ENCODE measurements around the gene AHRR.

The AHRR gene

GRCh38 chr5:463301-463700 lies 141.8 kb downstream of the AHRR start:
- Histone ChIP-seq H3K79me2 (ENCODE audit: control insufficient read depth, insufficient read depth, low read length, poor library complexity) (no peaks in the 10 kb centered on the region), H3K9me3 (ENCODE audit: insufficient read depth, low read depth, low read length) (no peaks in the 10 kb centered on the region), H2BK12ac (ENCODE audit: low read length) (no peak overlapping the region), H4K12ac (ENCODE audit: low read depth, low read length) (no peak overlapping the region), H2BK120ac (ENCODE audit: insufficient read depth, low read length, poor library complexity) (no peak overlapping the region), H3K27ac (ENCODE audit: low read depth, low read length) (no peak overlapping the region), H3K27me3 (ENCODE audit: insufficient read depth, low read length) (no peaks in the 10 kb centered on the region), H3K4ac (ENCODE audit: low read depth, low read length) (no peak overlapping the region), H3K9ac (ENCODE audit: low read length) (no peak overlapping the region), H3K18ac (ENCODE audit: low read length) (no peak overlapping the region), H2BK5ac (ENCODE audit: low read depth, low read length, poor library complexity) (no peak overlapping the region), H2AK5ac (ENCODE audit: low read length) (no peak overlapping the region), H3K4me3 (ENCODE audit: low read depth, low read length) (no peak overlapping the region), H4K8ac (ENCODE audit: low read depth, low read length) (no peak overlapping the region), H3K4me2 (ENCODE audit: low read length) (no peak overlapping the region), H3K36me3 (ENCODE audit: control insufficient read depth in 1 of 2, insufficient read depth in 2 of 2, low read length in 2 of 2) (peaks cover 51 to 62% of the 10 kb centered on the region in 2 experiments), H3K79me1 (ENCODE audit: low read length) (no peaks in the 10 kb centered on the region), H3K14ac (ENCODE audit: low read length) (no peak overlapping the region), H2AFZ (ENCODE audit: insufficient read depth, low read length, poor library complexity) (no peak overlapping the region), H3K4me1 (ENCODE audit: control insufficient read depth in 1 of 2, insufficient read depth in 2 of 2, low read length in 2 of 2) (peaks cover 2 to 6% of the 10 kb centered on the region in 2 experiments), H3K23ac (ENCODE audit: low read length) (no peak overlapping the region), H4K91ac (ENCODE audit: low read depth, low read length) (no peak overlapping the region)
- DNase-seq, result no peak
- no CpG with 5 or more reads among the region's 7 CpGs for WGBS (ENCODE audit: extremely low coverage, insufficient coverage, insufficient read length)

DNA sequence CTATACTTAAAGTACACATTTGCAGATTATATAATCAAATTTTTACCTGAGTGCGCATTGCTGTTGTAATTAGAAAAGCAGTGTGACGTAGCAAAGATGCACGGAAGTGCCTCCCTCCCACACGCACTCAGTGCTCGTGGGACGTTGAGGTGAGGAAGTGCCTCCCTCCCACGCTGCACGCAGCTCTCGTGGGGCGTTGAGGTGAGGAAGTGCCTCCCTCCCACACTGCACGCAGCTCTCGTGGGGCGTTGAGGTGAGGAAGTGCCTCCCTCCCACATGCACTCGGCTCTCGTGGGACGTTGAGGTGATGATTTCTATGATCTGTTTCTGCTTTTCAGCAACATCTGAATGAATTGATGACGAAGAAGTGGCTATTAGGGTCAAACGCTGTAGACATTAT lies 142.4 kb downstream of the AHRR start:
- Histone ChIP-seq H3K79me1 (ENCODE audit: low read length) (no peaks in the 10 kb centered on the region), H3K27ac (ENCODE audit: low read depth, low read length) (no peak overlapping the region), H3K4me1 (ENCODE audit: control insufficient read depth in 1 of 2, insufficient read depth in 2 of 2, low read length in 2 of 2) (no peaks in the 10 kb centered on the region), H3K36me3 (ENCODE audit: control insufficient read depth in 1 of 2, insufficient read depth in 2 of 2, low read length in 2 of 2) (peaks cover 48 to 56% of the 10 kb centered on the region in 2 experiments), H2AK5ac (ENCODE audit: low read length) (no peak overlapping the region), H3K9me3 (ENCODE audit: insufficient read depth, low read depth, low read length) (no peaks in the 10 kb centered on the region), H2BK120ac (ENCODE audit: insufficient read depth, low read length, poor library complexity) (no peak overlapping the region), H3K14ac (ENCODE audit: low read length) (no peak overlapping the region), H2AFZ (ENCODE audit: insufficient read depth, low read length, poor library complexity) (no peak overlapping the region), H3K4me3 (ENCODE audit: low read depth, low read length) (no peak overlapping the region), H4K8ac (ENCODE audit: low read depth, low read length) (no peak overlapping the region), H4K12ac (ENCODE audit: low read depth, low read length) (no peak overlapping the region), H3K4ac (ENCODE audit: low read depth, low read length) (no peak overlapping the region), H3K18ac (ENCODE audit: low read length) (no peak overlapping the region), H4K91ac (ENCODE audit: low read depth, low read length) (no peak overlapping the region), H2BK5ac (ENCODE audit: low read depth, low read length, poor library complexity) (no peak overlapping the region), H3K4me2 (ENCODE audit: low read length) (no peak overlapping the region), H3K23ac (ENCODE audit: low read length) (no peak overlapping the region), H3K79me2 (ENCODE audit: control insufficient read depth, insufficient read depth, low read length, poor library complexity) (no peaks in the 10 kb centered on the region), H3K27me3 (ENCODE audit: insufficient read depth, low read length) (no peaks in the 10 kb centered on the region), H2BK12ac (ENCODE audit: low read length) (no peak overlapping the region), H3K9ac (ENCODE audit: low read length) (no peak overlapping the region)
- no CpG with 5 or more reads among the region's 18 CpGs for WGBS (ENCODE audit: extremely low coverage, insufficient coverage, insufficient read length)
- no peak for DNase-seq

GRCh38 chr5:464446-464842 lies 142.9 kb downstream of the AHRR start:
- no peak overlapping the region for H2AFZ ChIP-seq (ENCODE audit: insufficient read depth, low read length, poor library complexity)
- WGBS (ENCODE audit: extremely low coverage, insufficient coverage, insufficient read length), result no CpG with 5 or more reads among the region's 19 CpGs

DNA sequence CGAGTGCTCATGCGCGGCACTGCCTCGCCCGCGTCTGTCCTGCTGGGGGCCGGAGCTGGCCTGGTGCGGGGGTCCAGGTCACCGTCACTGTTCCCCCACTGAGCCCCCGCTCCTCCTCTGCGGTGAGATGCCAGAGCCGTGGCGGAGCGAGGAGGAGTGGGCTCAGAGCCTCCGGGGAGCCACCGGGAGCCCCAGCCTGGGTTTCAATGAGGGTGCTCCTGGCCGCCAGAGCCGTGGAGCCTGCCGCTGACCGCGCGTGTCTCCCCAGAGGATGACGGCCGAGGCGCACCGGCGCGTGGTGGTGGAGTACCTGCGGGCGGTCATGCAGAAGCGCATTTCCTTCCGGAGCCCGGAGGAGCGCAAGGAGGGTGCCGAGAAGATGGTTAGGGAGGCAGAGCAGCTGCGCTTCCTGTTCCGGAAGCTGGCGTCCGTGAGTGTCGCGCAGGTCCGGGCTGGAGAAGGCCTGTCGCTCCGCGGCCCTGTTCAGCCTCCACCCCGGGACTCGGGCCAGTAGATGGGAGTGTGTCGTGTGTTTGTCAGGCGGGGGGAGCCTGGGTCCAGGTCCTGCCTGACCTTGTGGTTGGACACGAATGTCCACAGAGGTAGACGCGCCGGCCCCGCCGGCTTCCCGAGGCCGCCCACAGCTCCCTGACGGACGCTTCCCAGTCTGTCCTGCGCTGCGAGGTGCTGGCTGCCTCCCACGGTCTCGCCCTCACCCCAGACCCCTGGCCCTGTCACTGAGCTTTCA lies 143.5 kb downstream of the AHRR start:
- H2BK12ac ChIP-seq (ENCODE audit: low read length), result no peak overlapping the region
- H3K27ac ChIP-seq (ENCODE audit: low read depth, low read length), result no peak overlapping the region
- H3K9ac ChIP-seq (ENCODE audit: low read length), result no peak overlapping the region
- H3K14ac ChIP-seq (ENCODE audit: low read length), result no peak overlapping the region
- H4K91ac ChIP-seq (ENCODE audit: low read depth, low read length), result no peak overlapping the region
- no peak overlapping the region for H2AFZ ChIP-seq (ENCODE audit: insufficient read depth, low read length, poor library complexity)
- DNase-seq, result no peak
- no CpG with 5 or more reads among the region's 63 CpGs for WGBS (ENCODE audit: extremely low coverage, insufficient coverage, insufficient read length)
- H2BK5ac ChIP-seq (ENCODE audit: low read depth, low read length, poor library complexity), result no peak overlapping the region
- no peaks in the 10 kb centered on the region for H3K4me1 ChIP-seq (ENCODE audit: control insufficient read depth in 1 of 2, insufficient read depth in 2 of 2, low read length in 2 of 2)
- H3K18ac ChIP-seq (ENCODE audit: low read length), result no peak overlapping the region
- no peak overlapping the region for H2BK120ac ChIP-seq (ENCODE audit: insufficient read depth, low read length, poor library complexity)
- no peaks in the 10 kb centered on the region for H3K27me3 ChIP-seq (ENCODE audit: insufficient read depth, low read length)
- H3K4ac ChIP-seq (ENCODE audit: low read depth, low read length), result no peak overlapping the region
- no peak overlapping the region for H4K8ac ChIP-seq (ENCODE audit: low read depth, low read length)
- H3K23ac ChIP-seq (ENCODE audit: low read length), result no peak overlapping the region
- H2AK5ac ChIP-seq (ENCODE audit: low read length), result no peak overlapping the region
- H4K12ac ChIP-seq (ENCODE audit: low read depth, low read length), result no peak overlapping the region
- no peaks in the 10 kb centered on the region for H3K9me3 ChIP-seq (ENCODE audit: insufficient read depth, low read depth, low read length)
- no peak overlapping the region for H3K4me3 ChIP-seq (ENCODE audit: low read depth, low read length)
- no peak overlapping the region for H3K4me2 ChIP-seq (ENCODE audit: low read length)
- H3K79me2 ChIP-seq (ENCODE audit: control insufficient read depth, insufficient read depth, low read length, poor library complexity), result no peaks in the 10 kb centered on the region
- H3K79me1 ChIP-seq (ENCODE audit: low read length), result no peaks in the 10 kb centered on the region
- peaks cover 41 to 51% of the 10 kb centered on the region in 2 experiments for H3K36me3 ChIP-seq (ENCODE audit: control insufficient read depth in 1 of 2, insufficient read depth in 2 of 2, low read length in 2 of 2)

More at GRCh38 chr5:464446-464842, 142.9 kb downstream of the AHRR start:
- no peak overlapping the region for H3K4me2 ChIP-seq (ENCODE audit: low read length)
- H3K9me3 ChIP-seq (ENCODE audit: insufficient read depth, low read depth, low read length), result no peaks in the 10 kb centered on the region
- no peak overlapping the region for H4K12ac ChIP-seq (ENCODE audit: low read depth, low read length)
- H3K36me3 ChIP-seq (ENCODE audit: control insufficient read depth in 1 of 2, insufficient read depth in 2 of 2, low read length in 2 of 2), result peaks cover 47 to 55% of the 10 kb centered on the region in 2 experiments
- H2BK5ac ChIP-seq (ENCODE audit: low read depth, low read length, poor library complexity), result no peak overlapping the region
- H3K27me3 ChIP-seq (ENCODE audit: insufficient read depth, low read length), result no peaks in the 10 kb centered on the region
- no peak overlapping the region for H3K4ac ChIP-seq (ENCODE audit: low read depth, low read length)
- no peak overlapping the region for H3K18ac ChIP-seq (ENCODE audit: low read length)
- H3K4me1 ChIP-seq (ENCODE audit: control insufficient read depth in 1 of 2, insufficient read depth in 2 of 2, low read length in 2 of 2), result no peaks in the 10 kb centered on the region
- no peak overlapping the region for H2BK12ac ChIP-seq (ENCODE audit: low read length)
- no peak overlapping the region for H3K4me3 ChIP-seq (ENCODE audit: low read depth, low read length)
- H3K9ac ChIP-seq (ENCODE audit: low read length), result no peak overlapping the region
- DNase-seq, result no peak
- H3K14ac ChIP-seq (ENCODE audit: low read length), result no peak overlapping the region
- no peak overlapping the region for H2AK5ac ChIP-seq (ENCODE audit: low read length)
- H3K79me2 ChIP-seq (ENCODE audit: control insufficient read depth, insufficient read depth, low read length, poor library complexity), result no peaks in the 10 kb centered on the region
- H3K79me1 ChIP-seq (ENCODE audit: low read length), result no peaks in the 10 kb centered on the region
- H3K27ac ChIP-seq (ENCODE audit: low read depth, low read length), result no peak overlapping the region
- H3K23ac ChIP-seq (ENCODE audit: low read length), result no peak overlapping the region
- no peak overlapping the region for H2BK120ac ChIP-seq (ENCODE audit: insufficient read depth, low read length, poor library complexity)
- no peak overlapping the region for H4K8ac ChIP-seq (ENCODE audit: low read depth, low read length)
- no peak overlapping the region for H4K91ac ChIP-seq (ENCODE audit: low read depth, low read length)
